ENCODE results near the gene WNT5B. TPM values are rescaled to one million over a fixed set of nuclear protein-coding genes. Genes with fewer than 3 reads are reported as not detected.
A peak's percentile ranks its signal among the peaks of the same experiment; 100 is the strongest.

Gene WNT5B
- 1 to 10 TPM; 2.3 to 3.1 TPM for total RNA-seq

GRCh38 chr12:1628666-1629337 lies at the start of gene WNT5B:
Gene WNT5B (plus strand): TSS chr12:1629231. CDS start chr12:1631355, 2,124 bp downstream.
- H3K4me3 ChIP-seq: peak within 1 kb of the TSS; percentile 73
- H3K27ac ChIP-seq: no peak within 1 kb of the TSS
- H3K36me3 ChIP-seq: no peaks in the 10 kb centered on the region
- no peaks in the 10 kb centered on the region for H3K9me3 ChIP-seq
- no peaks in the 10 kb centered on the region for H3K27me3 ChIP-seq (replicated peaks; ENCODE audit: insufficient read depth)
- ATAC-seq (ENCODE audit: insufficient number of reproducible peaks, low FRiP score, low read depth) (no peak), DNase-seq (ENCODE audit: low spot score) (no peak)
- no peak for TF ChIP-seq CTCF (IDR thresholded peaks at IDR 0.05)
- H3K4me1 ChIP-seq (ENCODE audit: control insufficient read depth in 1 of 2, low read depth in 2 of 2): peaks cover 6 to 26% of the 10 kb centered on the region in 2 donors

- ATAC-seq (ENCODE audit: insufficient number of reproducible peaks, low FRiP score, low read depth): no peak
- H3K4me3 ChIP-seq: no peak overlapping the region
- H3K4me1 ChIP-seq (ENCODE audit: control insufficient read depth in 1 of 2, low read depth in 2 of 2): peaks cover 9 to 24% of the 10 kb centered on the region in 2 donors
These were observed 49.2 kb upstream of the WNT5B start for GRCh38 chr12:1579651-1580435.

GRCh38 chr12:1580526-1580925 lies 48.5 kb upstream of the WNT5B start:
- H3K9me3 ChIP-seq: no peaks in the 10 kb centered on the region
- H3K4me3 ChIP-seq: no peak overlapping the region
- H3K27ac ChIP-seq: no peak overlapping the region
- H3K4me1 ChIP-seq (ENCODE audit: control insufficient read depth in 1 of 2, low read depth in 2 of 2): peaks cover 6 to 20% of the 10 kb centered on the region in 2 donors
- ATAC-seq (ENCODE audit: insufficient number of reproducible peaks, low FRiP score, low read depth) (no peak), DNase-seq (ENCODE audit: low spot score) (no peak)
- no peak for TF ChIP-seq CTCF (IDR thresholded peaks at IDR 0.05)
- H3K36me3 ChIP-seq: no peaks in the 10 kb centered on the region
- no peaks in the 10 kb centered on the region for H3K27me3 ChIP-seq (replicated peaks; ENCODE audit: insufficient read depth)

More at GRCh38 chr12:1579651-1580435, 49.2 kb upstream of the WNT5B start:
- no peak for TF ChIP-seq CTCF (IDR thresholded peaks at IDR 0.05)
- H3K27ac ChIP-seq: no peak overlapping the region
- no peaks in the 10 kb centered on the region for H3K9me3 ChIP-seq
- H3K27me3 ChIP-seq (replicated peaks; ENCODE audit: insufficient read depth): no peaks in the 10 kb centered on the region
- no peak for DNase-seq (ENCODE audit: low spot score)
- no peaks in the 10 kb centered on the region for H3K36me3 ChIP-seq

GRCh38 chr12:1581973-1582708 lies 46.9 kb upstream of the WNT5B start:
- H3K9me3 ChIP-seq: no peaks in the 10 kb centered on the region
- TF ChIP-seq CTCF (IDR thresholded peaks at IDR 0.05): no peak
- H3K4me3 ChIP-seq: no peak overlapping the region
- H3K36me3 ChIP-seq: no peaks in the 10 kb centered on the region
- ATAC-seq (ENCODE audit: insufficient number of reproducible peaks, low FRiP score, low read depth) (no peak), DNase-seq (ENCODE audit: low spot score) (no peak)
- H3K27me3 ChIP-seq (replicated peaks; ENCODE audit: insufficient read depth): no peaks in the 10 kb centered on the region
- H3K4me1 ChIP-seq (ENCODE audit: control insufficient read depth in 1 of 2, low read depth in 2 of 2): peaks cover 0 to 3% of the 10 kb centered on the region in 2 donors
- H3K27ac ChIP-seq: no peak overlapping the region

GRCh38 chr12:1582709-1583050 lies 46.4 kb upstream of the WNT5B start:
- H3K4me1 ChIP-seq (ENCODE audit: control insufficient read depth in 1 of 2, low read depth in 2 of 2): peaks cover 0 to 2% of the 10 kb centered on the region in 2 donors
- H3K27ac ChIP-seq: no peak overlapping the region
- no peak for TF ChIP-seq CTCF (IDR thresholded peaks at IDR 0.05)
- H3K27me3 ChIP-seq (replicated peaks; ENCODE audit: insufficient read depth): no peaks in the 10 kb centered on the region
- no peak for DNase-seq (ENCODE audit: low spot score)
- no peaks in the 10 kb centered on the region for H3K36me3 ChIP-seq
- ATAC-seq (ENCODE audit: insufficient number of reproducible peaks, low FRiP score, low read depth): no peak
- no peaks in the 10 kb centered on the region for H3K9me3 ChIP-seq
- no peak overlapping the region for H3K4me3 ChIP-seq

Data from thoracic aorta (tissue), 2 donors.